NCI-H1092 (cell line): ENCODE results near the gene COX19.

Experiments
- DNase-seq: peaks from one replicate; lab custom pipeline; 2025; lab: John Stamatoyannopoulos, UW

COX19 gene, protein sequence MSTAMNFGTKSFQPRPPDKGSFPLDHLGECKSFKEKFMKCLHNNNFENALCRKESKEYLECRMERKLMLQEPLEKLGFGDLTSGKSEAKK

DNA sequence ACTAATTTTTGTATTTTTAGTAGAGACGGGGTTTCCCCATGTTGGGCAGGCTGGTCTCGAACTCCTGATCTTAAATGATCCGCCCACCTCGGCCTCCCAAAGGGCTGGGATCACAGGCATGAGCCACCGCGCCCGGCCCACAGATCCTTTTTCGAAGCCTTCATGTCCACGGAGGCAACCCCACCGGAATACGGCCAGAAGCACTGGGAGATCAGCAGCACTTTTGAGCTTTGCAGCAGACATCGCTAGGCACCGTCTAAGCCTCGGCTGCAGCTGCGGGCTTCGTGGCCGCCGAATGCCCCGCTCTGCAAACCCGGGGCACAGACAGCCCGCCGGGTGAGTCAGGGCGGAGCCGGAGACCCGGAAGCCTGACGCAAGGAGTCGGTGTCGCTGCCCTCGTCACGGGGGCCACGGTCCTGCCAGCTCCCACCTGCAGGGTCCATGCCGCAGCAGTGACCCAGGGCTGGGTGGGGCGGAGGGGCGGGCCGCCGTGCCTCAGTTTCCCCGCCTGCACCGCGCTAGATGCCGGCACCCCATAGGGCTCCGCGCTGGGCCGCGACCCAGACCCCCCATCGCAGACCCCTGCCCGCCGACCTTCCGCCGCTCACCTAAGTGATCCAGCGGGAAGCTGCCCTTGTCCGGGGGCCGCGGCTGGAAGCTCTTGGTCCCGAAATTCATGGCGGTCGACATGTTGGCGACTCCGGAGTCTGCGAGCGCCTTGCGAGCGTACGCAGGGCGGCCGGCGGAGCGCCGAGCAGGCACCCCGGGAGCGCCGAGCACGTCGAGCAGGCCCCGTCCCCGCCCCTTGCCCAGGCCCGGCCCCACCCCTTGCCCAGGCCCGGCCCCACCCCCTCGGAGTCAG, at the start of gene COX19:
Gene COX19 (minus strand): TSS at position 730 of the 862 bp plus-strand sequence. CDS start 40 bp downstream, at position 690.
- DNase-seq: peak; percentile 80

DNA sequence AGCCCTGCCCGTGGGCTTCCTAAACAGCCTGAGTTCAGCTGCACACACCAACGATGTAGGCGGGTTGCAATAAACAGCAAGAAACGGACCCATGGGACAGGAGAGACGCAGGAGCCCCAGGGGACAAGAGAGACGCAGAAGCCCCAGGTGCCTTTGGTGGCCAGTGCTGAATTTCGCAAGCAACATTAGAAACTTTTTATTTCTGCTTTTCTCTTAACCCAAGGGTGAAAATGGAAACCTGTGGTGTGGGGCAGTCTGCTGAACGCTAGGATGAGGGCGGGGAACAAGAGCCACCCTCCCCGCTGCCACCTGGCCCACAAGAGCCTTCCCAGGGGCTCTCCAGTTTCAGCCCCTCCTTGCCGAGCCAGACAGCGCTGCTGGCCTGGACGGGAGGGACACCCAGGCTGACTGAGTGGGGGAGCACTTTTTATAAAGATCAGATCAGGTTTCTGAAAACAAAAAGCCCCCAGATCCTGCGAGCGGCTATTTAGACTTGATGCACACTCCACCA, 49.0 kb upstream of the COX19 start:
- DNase-seq: no peak

DNA sequence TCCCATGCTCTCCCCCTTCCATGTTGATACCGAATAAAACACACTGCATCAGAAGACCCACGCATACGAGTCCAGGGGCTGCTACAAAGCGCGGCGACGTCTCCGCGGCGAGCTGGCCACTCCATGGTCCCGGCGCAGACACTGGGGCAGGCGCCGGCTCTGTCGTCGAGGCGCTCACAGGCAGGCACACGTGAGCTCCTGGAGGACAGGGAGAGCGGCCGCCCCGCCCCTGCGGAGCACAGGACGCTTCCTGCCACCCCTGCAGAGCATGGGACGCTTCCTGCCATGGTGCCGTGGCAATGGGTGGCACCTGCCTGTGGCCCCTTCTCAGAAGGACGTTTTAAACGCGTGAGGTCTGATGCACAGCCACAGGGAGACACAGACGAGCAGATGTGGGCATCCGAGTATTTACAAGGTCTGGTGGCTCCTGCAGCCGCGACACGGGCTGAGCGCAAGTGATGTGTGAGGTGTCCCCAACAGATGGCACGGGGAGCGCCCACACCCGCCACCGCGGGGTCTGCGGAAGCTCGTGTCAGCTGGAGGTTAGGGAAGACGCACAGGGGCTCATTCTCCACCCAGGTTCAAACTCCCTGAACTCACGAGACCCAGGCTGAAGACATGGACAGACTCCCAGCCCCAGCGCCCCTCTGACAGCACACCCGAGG, 47.6 kb upstream of the COX19 start:
- no peak for DNase-seq

DNA sequence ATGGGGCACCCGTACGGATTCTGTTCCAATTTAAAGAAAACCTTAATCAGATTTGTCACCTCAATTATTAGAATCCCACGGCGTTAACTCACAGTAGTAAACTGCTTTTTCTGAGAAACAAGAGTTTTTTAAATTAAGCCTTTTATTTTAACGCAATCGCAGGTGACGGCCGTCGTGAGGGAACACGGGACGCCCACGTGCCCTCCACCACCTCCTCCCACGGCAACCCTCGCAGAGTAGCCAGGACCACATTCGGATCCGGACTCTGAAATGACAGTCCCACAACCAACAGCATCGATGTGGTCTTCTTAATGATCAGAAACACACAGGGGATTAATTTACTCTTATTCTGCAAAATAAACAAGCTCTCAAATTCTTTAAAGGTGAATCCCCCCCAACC, 47.0 kb upstream of the COX19 start:
- no peak for DNase-seq

DNA sequence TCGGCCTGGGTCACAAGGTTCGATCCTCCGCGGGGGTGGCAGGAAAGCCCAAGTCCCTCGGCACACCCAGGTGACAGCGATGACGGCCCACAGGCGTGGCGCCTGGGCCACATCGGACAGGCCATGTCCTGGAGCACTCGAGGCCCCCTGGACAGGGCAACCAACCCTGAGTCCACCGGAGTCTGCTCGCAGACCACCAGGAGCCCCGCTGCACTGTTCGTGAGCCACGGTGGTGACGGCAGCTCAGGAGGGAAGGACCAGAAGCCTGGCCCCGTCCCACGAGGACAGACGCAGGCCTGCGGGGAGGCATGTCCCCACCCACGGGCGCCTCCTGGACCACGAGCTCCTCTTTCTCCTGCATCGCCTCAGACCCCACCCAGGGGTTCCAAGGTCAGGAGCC, 46.6 kb upstream of the COX19 start:
- DNase-seq: no peak

DNA sequence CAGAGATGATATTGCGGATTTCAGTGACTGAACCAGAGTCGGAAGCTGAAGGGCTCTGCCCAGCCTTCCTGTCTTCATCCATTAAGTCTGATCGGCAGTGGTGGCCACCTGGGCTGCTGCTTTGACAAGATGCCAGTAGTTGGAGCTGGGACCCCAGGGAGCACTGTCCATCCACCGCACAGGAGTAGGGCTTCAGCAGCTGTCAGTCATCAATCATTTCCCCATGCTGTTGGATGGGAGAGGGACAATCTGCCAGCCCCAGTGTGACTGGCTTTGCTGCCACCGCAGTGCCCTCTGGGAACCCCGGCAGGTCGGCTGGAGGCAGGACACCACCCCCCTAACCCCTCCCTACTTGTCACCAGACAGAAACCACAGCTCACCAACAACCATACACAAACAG, 46.0 kb upstream of the COX19 start:
- DNase-seq: no peak

DNA sequence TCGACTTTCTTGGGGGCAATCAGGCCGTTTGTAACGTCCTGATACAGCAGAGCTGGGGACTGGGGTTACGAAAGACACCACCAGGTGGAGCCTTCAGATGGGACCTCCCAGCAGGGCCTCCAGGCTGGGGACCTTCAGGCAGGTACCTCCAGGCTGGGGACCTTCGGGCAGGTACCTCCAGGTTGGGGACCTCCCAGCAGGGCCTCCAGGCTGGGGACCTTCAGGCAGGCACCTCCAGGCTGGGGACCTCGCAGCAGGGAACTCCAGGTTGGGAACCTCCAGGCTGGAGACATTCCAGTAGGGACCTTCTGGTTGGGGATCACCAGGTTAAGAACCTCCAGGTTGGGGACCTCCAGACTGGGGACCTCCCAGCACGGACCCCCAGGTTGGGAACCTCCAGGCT, 45.5 kb upstream of the COX19 start:
- DNase-seq: no peak

DNA sequence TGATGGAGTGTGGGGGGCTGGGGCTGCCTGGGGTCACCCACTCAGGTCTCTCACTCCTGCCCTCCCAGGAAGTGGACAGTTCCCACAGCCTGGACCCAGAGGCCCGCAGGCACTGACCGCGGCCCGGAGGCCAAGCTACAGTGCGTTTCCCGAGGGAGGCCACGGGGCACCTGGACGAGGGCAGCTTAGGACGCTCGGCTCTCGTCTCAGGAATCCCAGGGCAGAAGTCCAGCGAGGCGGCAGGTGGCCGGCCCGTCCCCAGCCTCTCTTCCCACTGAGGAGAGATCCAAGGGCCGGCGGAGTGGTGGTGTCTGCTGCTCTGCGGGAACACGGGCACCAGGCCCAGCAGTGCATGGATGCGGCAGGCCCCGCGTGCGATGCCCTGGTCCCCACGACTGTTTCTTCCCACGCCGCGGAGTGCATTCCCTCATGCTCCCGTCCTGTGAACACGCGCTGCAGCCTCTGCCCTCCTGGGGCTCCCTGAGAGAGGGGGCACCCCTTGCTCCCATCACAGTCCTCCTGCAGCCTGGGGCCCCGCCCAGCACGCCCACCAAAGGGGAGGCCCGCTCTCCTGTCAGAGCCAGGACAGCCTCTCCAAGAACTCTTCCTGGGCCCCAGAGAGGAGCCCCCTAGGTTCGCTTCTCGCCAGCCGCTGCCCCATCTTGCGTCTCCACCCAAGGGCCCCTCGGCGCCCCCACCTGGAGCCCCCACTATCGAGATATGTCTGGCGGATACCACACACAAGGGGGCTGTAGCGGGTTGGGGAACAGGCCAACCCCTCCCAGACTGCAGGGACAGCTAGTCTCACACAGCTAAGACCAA, 44.7 kb upstream of the COX19 start:
- no peak for DNase-seq

DNA sequence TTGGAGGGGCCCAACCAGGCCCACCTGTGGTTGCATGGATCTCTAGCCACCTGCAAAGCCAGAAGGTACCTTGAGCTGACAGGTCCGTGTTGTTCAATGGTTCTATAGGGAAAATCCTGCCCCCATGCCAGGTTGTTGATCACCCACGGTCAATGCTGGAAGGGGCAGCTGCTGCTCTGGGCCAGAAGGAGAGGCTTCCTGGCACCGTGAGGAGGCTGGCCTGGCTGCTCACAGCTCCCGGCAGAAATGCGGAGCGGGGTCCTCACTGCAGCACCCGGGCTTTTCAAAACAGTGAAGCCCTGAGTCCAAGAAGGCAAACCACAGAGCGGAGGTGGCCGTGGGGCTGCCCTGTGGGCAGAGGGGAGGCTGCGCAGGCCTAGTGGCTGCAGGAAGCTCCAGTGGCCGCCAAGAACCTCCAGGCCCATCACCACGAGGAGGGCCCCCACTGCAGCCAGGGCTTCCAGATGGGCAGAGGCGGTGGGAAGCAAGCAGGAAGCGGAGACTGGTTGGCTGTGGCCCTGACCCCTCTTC, 44.0 kb upstream of the COX19 start:
- DNase-seq: no peak

DNA sequence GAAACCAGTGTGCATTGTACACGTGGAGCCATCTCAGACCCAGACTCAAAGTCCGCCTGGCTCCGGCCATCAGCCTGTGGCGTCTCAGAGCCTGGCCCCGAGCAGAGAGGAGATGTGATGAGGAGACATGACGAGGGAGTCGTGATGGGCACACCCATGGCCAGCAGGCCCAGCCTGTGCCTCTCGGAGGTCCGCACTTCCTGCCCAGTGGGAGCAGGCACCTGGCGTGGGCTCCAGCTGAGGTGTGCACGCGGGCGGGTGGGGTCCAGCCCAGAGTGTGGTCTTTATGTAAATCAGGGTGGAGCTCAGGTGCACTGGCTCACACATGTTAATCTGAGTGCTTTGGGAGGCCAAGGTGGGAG, 43.0 kb upstream of the COX19 start:
- no peak for DNase-seq

DNA sequence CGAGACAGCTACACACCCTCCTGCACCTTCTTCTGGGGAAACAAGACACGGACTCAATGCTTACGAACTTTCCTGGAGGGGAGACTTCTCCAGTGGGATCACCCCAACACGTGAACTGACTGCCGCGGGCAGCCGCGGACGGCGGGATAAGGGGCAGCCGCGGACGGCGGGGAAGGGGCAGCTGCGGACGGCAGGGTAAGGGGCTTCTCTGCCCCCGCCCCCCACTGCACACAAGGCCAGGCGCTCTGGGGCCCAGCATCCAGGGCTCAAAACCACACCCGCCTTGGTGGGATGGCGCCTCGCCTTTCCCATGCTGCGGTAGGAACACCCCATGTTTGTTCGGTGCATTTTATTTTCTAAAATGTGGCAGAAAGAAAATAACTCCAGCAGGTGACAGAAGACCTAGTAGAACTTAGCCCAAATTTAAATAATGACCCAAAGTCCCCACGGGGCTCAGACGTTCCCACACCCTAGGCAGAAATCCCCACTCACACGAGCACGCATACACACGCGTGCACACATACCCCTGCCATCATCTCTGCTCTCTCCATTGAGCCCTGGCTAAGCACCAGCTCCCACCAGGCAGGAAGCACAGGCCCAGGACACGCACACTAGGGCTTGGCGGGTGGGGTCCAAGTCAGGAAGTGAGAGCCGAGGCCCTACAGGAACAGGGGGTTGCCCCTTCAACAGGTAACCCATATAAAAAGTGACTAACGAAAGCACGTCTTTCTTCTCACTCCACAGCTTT, 42.4 kb upstream of the COX19 start:
- no peak for DNase-seq

DNA sequence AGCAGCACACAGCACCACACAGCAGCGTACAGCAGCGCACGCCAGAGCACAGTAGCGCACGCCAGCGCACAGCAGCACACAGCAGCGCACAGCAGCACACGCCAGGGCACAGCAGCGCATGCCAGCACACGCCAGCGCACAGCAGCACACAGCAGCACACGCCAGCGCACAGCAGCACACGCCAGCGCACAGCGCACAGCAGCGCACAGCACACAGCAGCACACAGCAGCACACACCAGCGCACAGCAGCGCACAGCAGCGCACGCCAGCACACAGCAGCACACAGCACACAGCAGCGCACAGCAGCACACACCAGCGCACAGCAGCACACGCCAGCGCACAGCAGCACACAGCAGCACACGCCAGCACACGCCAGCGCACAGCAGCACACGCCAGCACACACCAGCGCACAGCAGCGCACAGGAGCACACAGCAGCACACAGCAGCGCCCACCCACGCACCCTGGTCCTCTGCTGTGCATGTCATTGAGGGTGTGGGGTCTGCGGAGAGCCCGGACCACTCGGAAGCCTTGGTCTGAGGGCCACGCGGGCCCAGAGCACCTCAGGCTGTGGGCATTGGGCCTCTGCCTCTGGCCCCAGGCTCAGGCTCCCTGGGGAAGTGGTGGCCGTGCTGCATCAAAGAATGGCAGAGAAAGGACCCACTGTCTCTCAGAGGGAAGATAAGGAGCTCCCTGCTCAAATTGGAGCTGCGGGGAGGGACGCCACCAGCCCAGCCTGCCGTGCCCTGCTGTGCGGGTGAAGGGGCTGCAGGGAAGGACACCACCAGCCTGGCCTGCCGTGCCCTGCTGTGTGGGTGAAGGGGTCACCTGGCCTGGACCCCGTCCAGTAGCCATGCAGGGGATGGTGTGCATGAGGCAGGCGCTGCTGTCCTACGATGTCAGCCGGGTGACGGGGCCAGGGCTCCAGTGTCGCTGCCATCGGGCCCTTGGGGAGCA, 41.5 kb upstream of the COX19 start:
- no peak for DNase-seq

DNA sequence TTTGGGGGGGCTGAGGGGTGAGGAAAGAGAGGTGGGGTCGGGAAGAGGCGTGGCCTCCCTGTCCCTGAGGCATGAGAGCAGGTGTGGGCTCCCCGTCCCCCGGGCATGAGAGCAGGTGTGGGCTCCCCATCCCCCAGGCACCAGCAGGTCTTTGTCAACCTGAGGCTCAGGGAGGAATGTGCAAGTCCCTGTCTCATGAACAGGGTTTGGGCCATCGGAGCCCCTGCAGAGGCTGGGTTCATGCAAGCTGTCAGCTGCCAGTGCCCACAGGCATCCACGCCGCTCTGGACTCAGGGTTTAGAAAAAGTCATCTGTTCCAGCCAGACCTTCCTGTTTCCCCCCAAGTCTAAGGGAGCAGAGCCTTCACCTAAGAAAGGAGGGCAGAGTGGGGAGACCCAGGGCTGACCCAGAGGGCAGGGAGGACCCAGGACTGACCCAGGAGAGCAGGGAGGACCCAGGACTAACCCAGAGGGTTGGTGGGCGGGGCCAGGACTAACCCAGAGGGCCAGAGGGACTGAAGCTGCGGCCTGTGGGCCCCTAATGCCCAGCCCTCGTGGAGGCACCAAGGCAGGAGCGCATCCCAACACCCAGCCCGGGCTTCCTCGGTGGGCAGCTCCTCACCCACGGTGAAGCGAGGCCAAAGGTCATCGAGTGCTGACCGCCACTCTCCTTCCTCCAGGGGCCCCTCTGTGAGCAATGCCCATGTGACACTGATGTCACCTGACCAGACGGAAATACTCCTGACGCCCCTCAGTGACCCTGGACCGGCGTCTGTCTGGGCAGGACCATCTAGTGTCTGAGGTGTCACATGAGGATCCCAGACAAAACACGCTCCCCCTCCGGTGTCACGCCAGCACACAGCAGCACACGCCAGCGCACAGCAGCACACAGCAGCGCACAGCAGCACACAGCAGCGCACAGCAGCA, 40.1 kb upstream of the COX19 start:
- no peak for DNase-seq

DNA sequence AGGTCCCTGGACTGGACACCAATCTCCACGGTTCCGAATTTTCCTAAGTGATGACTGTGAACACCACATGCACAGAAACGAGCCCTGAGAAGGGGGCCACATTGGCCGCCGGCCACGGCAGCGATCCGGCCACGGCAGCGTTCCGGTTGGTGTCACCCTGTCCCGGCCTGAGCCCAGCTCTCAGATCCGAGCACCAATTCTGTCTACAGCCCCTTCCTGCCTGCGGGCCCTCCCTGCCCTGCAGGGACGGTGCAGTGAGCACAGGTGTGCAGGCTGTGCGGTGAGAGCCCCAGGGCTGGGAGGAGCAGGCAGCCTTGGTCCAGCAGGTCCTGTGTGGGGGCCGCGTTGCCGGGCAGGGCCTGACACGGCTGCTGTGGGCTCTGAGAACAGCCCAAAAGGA, 39.3 kb upstream of the COX19 start:
- DNase-seq: no peak

DNA sequence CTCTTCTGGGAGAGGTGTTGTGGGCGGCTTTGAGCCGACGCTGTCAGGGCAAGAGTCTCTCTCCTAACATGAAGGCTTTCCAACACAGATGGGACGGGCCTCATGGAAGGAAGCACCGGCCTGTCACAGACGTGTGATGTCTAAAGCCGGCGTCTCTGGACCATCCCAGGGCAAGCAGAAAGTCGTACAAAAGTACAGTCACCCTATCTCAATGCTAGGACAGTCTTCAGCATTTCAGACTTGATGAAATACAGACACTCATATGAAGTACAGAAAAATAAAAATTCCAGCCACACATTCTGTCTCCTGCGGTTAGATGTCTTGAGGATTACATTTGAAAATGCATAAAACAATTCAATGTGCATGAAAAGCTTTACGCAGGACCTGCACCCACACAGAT, 38.2 kb upstream of the COX19 start:
- DNase-seq: no peak

DNA sequence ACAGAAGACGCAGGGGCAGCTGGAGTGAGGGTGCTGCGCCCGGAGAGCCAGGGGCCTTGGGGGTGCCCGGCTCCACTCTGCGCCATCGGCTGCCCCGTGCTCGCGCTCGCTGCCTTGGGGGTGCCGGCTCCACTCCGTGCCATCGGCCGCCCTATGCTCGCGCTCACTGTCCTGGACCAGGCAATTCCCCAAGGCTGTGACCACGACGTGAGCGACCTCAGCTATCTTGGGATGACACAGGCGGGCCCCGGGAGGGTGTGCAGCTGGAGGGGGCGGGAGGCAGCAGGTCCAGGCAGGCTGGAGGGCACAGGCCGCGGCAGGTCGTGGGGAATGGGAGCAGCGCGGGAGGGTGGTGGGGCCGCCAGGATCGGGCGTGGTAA, 37.4 kb upstream of the COX19 start:
- no peak for DNase-seq

DNA sequence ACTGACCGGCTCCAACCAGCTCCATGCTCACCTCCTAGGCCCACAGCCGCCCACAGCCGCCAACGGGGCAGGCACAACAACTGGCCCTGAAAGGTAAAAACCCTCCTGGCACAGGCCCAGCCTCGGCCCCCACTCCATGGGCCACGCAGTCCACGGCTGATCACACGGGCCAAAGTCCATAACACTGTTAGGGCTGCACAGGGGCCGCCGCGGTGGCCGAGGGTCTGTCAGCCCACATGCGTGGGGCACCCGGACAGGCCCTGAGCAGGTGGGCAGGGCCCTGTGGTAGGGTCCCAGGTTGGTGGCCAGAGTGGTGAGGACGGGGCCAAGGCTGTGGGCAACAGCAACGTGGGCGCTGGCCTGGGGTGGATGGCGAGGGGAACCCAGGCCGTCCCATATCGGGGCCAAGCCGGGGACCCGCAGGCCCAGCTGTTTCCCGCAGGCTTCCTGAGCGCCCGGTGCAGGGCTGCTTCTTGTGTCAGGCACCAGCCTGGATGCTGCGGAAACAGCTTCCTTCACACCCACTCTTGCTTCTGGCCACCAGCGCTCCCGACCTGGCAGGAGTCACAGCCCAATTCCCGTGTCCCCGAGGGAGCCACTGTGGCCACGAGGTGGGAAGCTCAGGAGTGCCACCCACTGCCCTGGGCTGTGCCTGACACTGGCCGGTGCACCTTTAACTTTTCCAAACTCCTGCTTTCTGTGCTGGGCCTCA, 36.8 kb upstream of the COX19 start:
- no peak for DNase-seq

DNA sequence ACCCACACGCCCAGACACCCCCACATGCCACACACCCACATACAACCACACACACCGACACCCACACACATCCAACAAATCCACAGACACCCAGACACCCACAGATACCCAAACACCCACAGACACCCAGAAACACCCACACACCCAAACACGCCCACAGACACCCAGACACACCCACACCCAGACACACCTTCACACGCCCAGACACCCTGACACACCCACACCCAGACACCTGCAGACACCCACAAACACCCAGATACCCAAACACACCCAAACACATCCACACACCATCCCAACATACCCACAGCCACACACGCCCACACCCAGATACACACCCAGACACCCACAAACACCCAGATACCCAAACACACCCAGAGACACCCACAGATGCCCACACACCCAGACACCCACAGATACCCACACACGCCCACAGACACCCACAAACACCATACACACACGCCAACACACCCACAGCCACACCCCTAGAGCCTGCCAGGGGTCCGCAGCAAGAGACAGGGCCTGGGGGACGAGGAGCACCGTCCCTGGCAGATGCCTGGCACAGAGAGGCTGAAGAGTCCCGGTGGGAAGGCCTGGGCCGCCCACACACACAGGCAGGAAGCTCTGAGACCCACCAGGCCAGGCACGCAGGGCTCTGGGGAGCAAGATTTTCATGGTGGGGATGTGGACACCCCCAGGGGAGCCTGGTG, 36.1 kb upstream of the COX19 start:
- DNase-seq: no peak
